DND-41 (cell line): ENCODE data around the gene CCDC137.

Experiments
- CTCF ChIP-seq: IDR thresholded peaks from 2 replicates; pipeline ENCODE4 v1.5.1; 2012; ENCODE audit warnings: borderline replicate concordance, low read length, moderate library complexity, mild to moderate bottlenecking; ENCODE audit not compliant: poor library complexity, severe bottlenecking; ENCODE audit errors: extremely low read depth
- EZH2 ChIP-seq: IDR thresholded peaks from 3 replicates; pipeline ENCODE4 v1.6.1; 2012; ENCODE audit warnings: borderline replicate concordance, low read depth, mild to moderate bottlenecking, moderate library complexity, low read length, inconsistent platforms; ENCODE audit not compliant: severe bottlenecking

DNA sequence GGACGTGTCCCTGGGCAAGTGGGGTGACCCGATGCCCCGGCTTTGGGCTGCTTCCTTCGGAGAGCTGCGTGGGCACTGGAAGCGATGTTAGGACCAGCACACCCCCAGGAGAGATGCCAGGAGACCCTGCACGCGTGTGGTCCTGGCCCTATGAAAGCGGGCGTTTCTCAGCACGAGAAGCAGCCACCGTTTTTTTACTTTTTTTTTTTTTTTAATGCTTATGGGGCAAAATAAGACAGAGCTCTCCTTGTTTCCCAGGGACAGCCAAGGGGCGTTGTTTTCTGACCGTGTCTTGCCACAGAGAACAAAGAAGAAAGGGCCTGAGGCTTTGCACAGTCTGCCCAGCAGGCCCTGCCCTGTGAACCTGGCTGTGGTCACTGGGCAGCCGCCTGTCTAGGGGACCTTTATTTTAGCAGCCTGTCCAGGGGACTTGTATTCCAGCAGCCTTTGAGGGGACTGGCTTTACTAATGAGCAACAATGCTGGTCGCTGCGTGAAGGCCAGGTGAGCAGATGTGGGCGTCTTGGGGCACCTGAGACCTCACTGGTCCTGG lies 46.5 kb downstream of the CCDC137 start:
- TF ChIP-seq CTCF (no peak), EZH2 (no peak)
